PC-9 (cell line): ENCODE results near the gene FAM227A. TPM values are rescaled to one million over a fixed set of nuclear protein-coding genes. Genes with fewer than 3 reads are reported as not detected.

Source experiments
- BruUV-seq: library from RNA; stranded (reverse); fragments of 400-500 nt; replicated peaks from 2 replicates; lab custom pipeline; 2021; lab: Mats Ljungman, UMichigan
- CTCF ChIA-PET: fragments of 300-600 bp; sonication (Branson Sonifier 250); formaldehyde crosslinking; loops from one replicate; lab custom pipeline; 2022; ENCODE audit warnings: antibody characterized with exemption; lab: Charles Lee
- POLR2A ChIA-PET: fragments of 300-600 bp; sonication (Branson Sonifier 250); formaldehyde crosslinking; loops from one replicate; lab custom pipeline; 2022; ENCODE audit warnings: antibody characterized with exemption; ENCODE audit not compliant: unreplicated experiment; lab: Charles Lee
- DNase-seq, 2 experiments: peaks; one replicate each; pipeline versions ENCODE4 v3.0.0 to v3.0.0-alpha.2; 2015 to 2022; ENCODE audit warnings: mixed read lengths in 1 of 2
- H2AFZ ChIP-seq: fragments of 200-600 bp; sonication (generic); 2 replicates; pipeline ENCODE4 v1.8.1; 2017; ENCODE audit warnings: antibody characterized with exemption
- H3F3A ChIP-seq: fragments of 200-600 bp; sonication (generic); 2 replicates; pipeline ENCODE4 v1.8.1; 2017; ENCODE audit warnings: antibody characterized with exemption, mild to moderate bottlenecking, low read depth; ENCODE audit not compliant: insufficient read depth
- H3K27ac ChIP-seq: fragments of 200-600 bp; sonication (generic); 2 replicates; pipeline ENCODE4 v1.6.1; 2016; ENCODE audit warnings: mixed run types
- H3K27me3 ChIP-seq: fragments of 200-600 bp; sonication (generic); 2 replicates; pipeline ENCODE4 v1.6.1; 2016; ENCODE audit warnings: low read depth, mixed run types; ENCODE audit not compliant: insufficient read depth
- H3K36me3 ChIP-seq: fragments of 200-600 bp; sonication (generic); 2 replicates; pipeline ENCODE4 v1.6.1; 2016; ENCODE audit warnings: low read depth, mixed run types
- H3K4me1 ChIP-seq: fragments of 200-600 bp; sonication (generic); replicated peaks from 2 replicates; pipeline ENCODE4 v1.6.1; 2016; ENCODE audit warnings: mixed run types; ENCODE audit not compliant: insufficient read depth
- H3K4me2 ChIP-seq: fragments of 200-600 bp; sonication (generic); 2 replicates; pipeline ENCODE4 v1.6.1; 2017; ENCODE audit warnings: mixed run types
- H3K4me3 ChIP-seq: fragments of 200-600 bp; sonication (generic); 2 replicates; pipeline ENCODE4 v1.6.1; 2016; ENCODE audit warnings: mixed run types
- H3K79me2 ChIP-seq: fragments of 200-600 bp; sonication (generic); 2 replicates; pipeline ENCODE4 v1.6.1; 2017; ENCODE audit warnings: low read depth, mixed run types
- H3K9me2 ChIP-seq: fragments of 200-600 bp; sonication (generic); 2 replicates; pipeline ENCODE4 v1.8.1; 2017; ENCODE audit warnings: mild to moderate bottlenecking; ENCODE audit not compliant: insufficient read depth
- H3K9me3 ChIP-seq: fragments of 200-600 bp; sonication (generic); 2 replicates; pipeline ENCODE4 v1.8.1; 2016; ENCODE audit warnings: low read depth; ENCODE audit not compliant: insufficient read depth
- H4K20me1 ChIP-seq: fragments of 200-600 bp; sonication (generic); 2 replicates; pipeline ENCODE4 v1.8.1; 2017; ENCODE audit not compliant: insufficient read depth
- EZH2 ChIP-seq: fragments of 200-600 bp; sonication (generic); IDR thresholded peaks from 2 replicates; pipeline ENCODE4 v1.8.0; 2017; ENCODE audit warnings: antibody characterized with exemption, low read depth
- intact Hi-C: fragments of 100-400 bp; cut with micrococcal nuclease; formaldehyde crosslinking; loops from one replicate; pipeline ENCODE4 v1.10.0; 2022; ENCODE audit not compliant: unreplicated experiment
- total RNA-seq: library from RNA; stranded (reverse); gene quantifications from 2 replicates; pipeline ENCODE4 v1.2.3, GENCODE V29; 2021
- TF ChIP-seq, protein P1 (sequence below): fragments of 200-600 bp; sonication (generic); conservative IDR thresholded peaks from 2 replicates; pipeline ENCODE4 v1.6.1; 2017; ENCODE audit warnings: mixed run types, antibody characterized with exemption, mild to moderate bottlenecking, moderate library complexity

Gene FAM227A
- total RNA-seq, 1 experiment from 2014 or later: 9.8 TPM

DNA sequence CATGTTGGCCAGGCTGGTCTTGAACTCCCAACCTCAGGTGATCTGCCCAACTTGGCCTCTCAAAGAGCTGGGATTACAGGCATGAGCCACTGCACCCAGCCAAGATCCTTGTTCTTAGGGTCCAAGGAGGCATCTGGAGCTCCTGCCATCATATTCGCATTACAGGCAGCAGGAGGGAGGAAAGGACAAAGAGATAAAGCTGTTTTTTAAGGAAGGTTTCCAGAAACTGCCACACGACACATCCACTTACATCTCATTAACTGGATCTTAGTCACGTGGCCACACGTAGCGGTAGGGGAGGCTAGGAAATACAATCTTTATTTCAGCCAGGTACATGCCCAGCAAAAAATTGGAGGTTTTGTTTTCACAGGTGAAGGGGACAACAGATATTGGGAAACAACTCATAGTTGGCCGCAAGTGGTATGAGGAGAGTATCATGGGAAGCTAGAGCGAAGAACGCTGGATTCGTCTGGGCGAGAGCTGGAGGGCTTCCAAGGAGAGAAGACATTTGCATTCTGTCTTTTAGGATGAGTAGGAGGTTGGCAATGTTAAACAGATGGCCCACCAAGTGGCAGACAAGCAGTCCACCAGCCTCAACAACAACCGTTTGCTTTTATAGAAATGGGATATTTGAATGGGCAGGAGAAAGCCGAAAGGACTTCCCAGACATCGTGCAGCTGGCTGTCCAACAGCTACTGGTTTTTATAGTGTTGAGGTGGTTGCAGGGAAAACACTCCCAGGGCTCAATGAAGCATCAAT lies 47.0 kb downstream of the FAM227A start:
- TF ChIP-seq EZH2: no peak
- TF ChIP-seq, protein P1, sequence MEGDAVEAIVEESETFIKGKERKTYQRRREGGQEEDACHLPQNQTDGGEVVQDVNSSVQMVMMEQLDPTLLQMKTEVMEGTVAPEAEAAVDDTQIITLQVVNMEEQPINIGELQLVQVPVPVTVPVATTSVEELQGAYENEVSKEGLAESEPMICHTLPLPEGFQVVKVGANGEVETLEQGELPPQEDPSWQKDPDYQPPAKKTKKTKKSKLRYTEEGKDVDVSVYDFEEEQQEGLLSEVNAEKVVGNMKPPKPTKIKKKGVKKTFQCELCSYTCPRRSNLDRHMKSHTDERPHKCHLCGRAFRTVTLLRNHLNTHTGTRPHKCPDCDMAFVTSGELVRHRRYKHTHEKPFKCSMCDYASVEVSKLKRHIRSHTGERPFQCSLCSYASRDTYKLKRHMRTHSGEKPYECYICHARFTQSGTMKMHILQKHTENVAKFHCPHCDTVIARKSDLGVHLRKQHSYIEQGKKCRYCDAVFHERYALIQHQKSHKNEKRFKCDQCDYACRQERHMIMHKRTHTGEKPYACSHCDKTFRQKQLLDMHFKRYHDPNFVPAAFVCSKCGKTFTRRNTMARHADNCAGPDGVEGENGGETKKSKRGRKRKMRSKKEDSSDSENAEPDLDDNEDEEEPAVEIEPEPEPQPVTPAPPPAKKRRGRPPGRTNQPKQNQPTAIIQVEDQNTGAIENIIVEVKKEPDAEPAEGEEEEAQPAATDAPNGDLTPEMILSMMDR: no peak
- CTCF ChIA-PET: no interaction called here
- POLR2A ChIA-PET: no interaction called here
- no peaks in the 10 kb centered on the region for H3K36me3 ChIP-seq
- intact Hi-C loops: no loop called here
- H3K4me2 ChIP-seq: no peak overlapping the region
- no peak overlapping the region for H2AFZ ChIP-seq
- no peak for DNase-seq
- no peak overlapping the region for H3K4me3 ChIP-seq
- peaks cover 11% of the 10 kb centered on the region; the same call in 1 of the 2 replicates for H3F3A ChIP-seq
- no peaks in the 10 kb centered on the region for H3K9me2 ChIP-seq
- no peaks in the 10 kb centered on the region for H3K79me2 ChIP-seq
- H3K27ac ChIP-seq: no peak overlapping the region
- no peaks in the 10 kb centered on the region for H3K27me3 ChIP-seq
- no peaks in the 10 kb centered on the region for H4K20me1 ChIP-seq
- H3K4me1 ChIP-seq: peaks cover 17% of the 10 kb centered on the region
- H3K9me3 ChIP-seq: no peaks in the 10 kb centered on the region
- BruUV-seq: no TSS peak

DNA sequence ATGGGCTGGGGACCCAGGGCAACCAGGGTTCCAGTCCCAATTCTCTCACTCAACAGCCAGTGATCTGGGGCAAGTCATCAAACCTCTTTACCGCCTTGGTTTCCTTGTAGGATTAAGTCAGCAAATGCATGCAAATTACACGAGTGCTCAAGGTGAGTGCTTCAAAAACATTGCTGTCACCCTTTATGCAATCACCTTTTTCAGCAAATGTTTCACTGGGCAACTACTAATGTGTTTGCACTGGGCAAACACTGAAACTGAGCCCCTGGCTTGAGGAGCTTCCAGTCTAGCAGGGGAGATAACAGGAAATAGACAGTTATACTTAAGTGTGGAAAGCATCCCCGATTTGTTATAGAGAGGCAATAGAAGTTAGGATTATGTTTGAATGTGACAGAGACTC lies 48.5 kb downstream of the FAM227A start:
- CTCF ChIA-PET: no interaction called here
- Histone ChIP-seq H4K20me1 (no peaks in the 10 kb centered on the region), H2AFZ (no peak overlapping the region), H3K9me3 (no peaks in the 10 kb centered on the region), H3K4me1 (peaks cover 17% of the 10 kb centered on the region), H3K79me2 (no peaks in the 10 kb centered on the region), H3K4me3 (no peak overlapping the region), H3K27ac (no peak overlapping the region), H3K4me2 (no peak overlapping the region), H3F3A (peaks cover 11% of the 10 kb centered on the region; the same call in 1 of the 2 replicates), H3K9me2 (no peaks in the 10 kb centered on the region), H3K36me3 (no peaks in the 10 kb centered on the region), H3K27me3 (no peaks in the 10 kb centered on the region)
- intact Hi-C loops: no loop called here
- TF ChIP-seq, protein P1: no peak
- no peak for TF ChIP-seq EZH2
- POLR2A ChIA-PET: no interaction called here
- no TSS peak for BruUV-seq
- DNase-seq: no peak

DNA sequence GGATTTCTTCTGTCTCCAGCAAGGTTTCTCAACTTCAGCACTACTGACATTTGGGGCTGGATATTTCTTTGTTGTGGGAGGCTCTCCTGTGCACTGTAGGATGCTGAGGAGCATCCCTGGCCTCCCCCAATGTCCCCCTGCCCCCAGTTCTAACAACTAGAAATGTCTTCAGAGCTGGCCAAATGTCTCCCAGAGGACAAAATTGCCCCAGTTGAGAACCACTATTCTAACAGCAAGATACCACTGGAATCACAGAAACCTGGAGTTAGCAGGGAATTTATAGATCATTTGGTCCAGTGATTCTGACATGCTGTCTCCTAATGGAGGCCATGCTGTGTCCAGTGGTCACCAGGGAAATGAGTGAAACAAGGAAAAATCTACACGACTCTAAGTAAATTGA lies 54.0 kb downstream of the FAM227A start:
- no peaks in the 10 kb centered on the region for H3K9me3 ChIP-seq
- BruUV-seq: no TSS peak
- no peak for DNase-seq
- H3K27ac ChIP-seq: no peak overlapping the region
- POLR2A ChIA-PET: no interaction called here
- CTCF ChIA-PET: no interaction called here
- H4K20me1 ChIP-seq: no peaks in the 10 kb centered on the region
- intact Hi-C loops: no loop called here
- TF ChIP-seq, protein P1: no peak
- no peak for TF ChIP-seq EZH2
- peaks cover 11% of the 10 kb centered on the region; the same call in 1 of the 2 replicates for H3F3A ChIP-seq
- H3K36me3 ChIP-seq: no peaks in the 10 kb centered on the region
- no peak overlapping the region for H2AFZ ChIP-seq
- no peaks in the 10 kb centered on the region for H3K9me2 ChIP-seq
- no peak overlapping the region for H3K4me3 ChIP-seq
- peaks cover 14% of the 10 kb centered on the region for H3K4me1 ChIP-seq
- H3K27me3 ChIP-seq: no peaks in the 10 kb centered on the region
- H3K79me2 ChIP-seq: no peaks in the 10 kb centered on the region
- no peak overlapping the region for H3K4me2 ChIP-seq
